ENCODE measurements around the gene ABCD4.

GRCh38 chr14:74290415-74290814 is 12.3 kb downstream of the ABCD4 start:
- TF ChIP-seq CTCF (IDR thresholded peaks at IDR 0.05) (no peak), POLR2A (IDR thresholded peaks at IDR 0.05) (no peak)
